Muscle layer of colon (tissue), 2 donors: ENCODE data around the gene IPCEF1.

Source experiments
- H3K27ac ChIP-seq: one replicate; pipeline ENCODE4 v1.7.0; 2013; ENCODE audit warnings: low read depth, mild to moderate bottlenecking, low read length, moderate library complexity
- H3K27me3 ChIP-seq, 2 donors: one replicate each; pipeline ENCODE4 v1.7.0; 2013; ENCODE audit warnings: low read length in 2 of 2, mild to moderate bottlenecking in 2 of 2; ENCODE audit not compliant: insufficient read depth in 2 of 2, control insufficient read depth in 1 of 2
- H3K36me3 ChIP-seq: one replicate; pipeline ENCODE4 v1.7.0; 2013; ENCODE audit warnings: mild to moderate bottlenecking, low read length; ENCODE audit not compliant: insufficient read depth
- H3K4me1 ChIP-seq: one replicate; pipeline ENCODE4 v1.7.0; 2013; ENCODE audit warnings: mild to moderate bottlenecking, low read length; ENCODE audit not compliant: insufficient read depth
- H3K4me3 ChIP-seq, 2 donors: one replicate each; pipeline ENCODE4 v1.7.0; 2013; ENCODE audit warnings: low read length in 2 of 2, low read depth in 1 of 2, mild to moderate bottlenecking in 1 of 2, moderate library complexity in 1 of 2
- H3K9ac ChIP-seq: one replicate; pipeline ENCODE4 v1.7.0; 2013; ENCODE audit warnings: low read length
- H3K9me3 ChIP-seq: one replicate; pipeline ENCODE4 v1.7.0; 2013; ENCODE audit warnings: mild to moderate bottlenecking, low read length
- donor health status: abdominal sarcoma.
- donor health status: Adenocarcinoma of cecum.

Gene IPCEF1

DNA sequence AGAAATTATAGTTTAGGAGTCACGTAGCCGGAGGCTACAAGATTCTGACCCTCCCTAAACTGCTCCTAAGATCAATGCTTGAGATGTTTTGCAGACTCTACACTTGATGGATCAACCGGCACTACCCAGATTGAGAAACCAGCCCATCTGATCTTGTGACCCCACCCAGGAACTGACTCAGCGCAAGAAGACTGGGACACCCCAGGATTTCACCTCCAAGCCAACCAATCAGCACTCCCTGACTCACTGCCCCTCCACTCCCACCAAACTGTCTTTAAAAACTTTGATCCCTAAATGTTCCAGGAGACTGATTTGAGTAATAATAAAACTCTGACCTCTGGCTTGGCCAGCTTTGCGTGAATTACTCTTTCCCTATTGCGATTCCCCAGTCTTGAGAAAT is 217.8 kb downstream of the IPCEF1 start:
- H3K27me3 ChIP-seq: no peaks in the 10 kb centered on the region
- no peaks in the 10 kb centered on the region for H3K4me1 ChIP-seq
- no peak overlapping the region for H3K9ac ChIP-seq
- H3K4me3 ChIP-seq: no peak overlapping the region
- no peak overlapping the region for H3K27ac ChIP-seq
- H3K9me3 ChIP-seq: no peaks in the 10 kb centered on the region
- H3K36me3 ChIP-seq: no peaks in the 10 kb centered on the region

DNA sequence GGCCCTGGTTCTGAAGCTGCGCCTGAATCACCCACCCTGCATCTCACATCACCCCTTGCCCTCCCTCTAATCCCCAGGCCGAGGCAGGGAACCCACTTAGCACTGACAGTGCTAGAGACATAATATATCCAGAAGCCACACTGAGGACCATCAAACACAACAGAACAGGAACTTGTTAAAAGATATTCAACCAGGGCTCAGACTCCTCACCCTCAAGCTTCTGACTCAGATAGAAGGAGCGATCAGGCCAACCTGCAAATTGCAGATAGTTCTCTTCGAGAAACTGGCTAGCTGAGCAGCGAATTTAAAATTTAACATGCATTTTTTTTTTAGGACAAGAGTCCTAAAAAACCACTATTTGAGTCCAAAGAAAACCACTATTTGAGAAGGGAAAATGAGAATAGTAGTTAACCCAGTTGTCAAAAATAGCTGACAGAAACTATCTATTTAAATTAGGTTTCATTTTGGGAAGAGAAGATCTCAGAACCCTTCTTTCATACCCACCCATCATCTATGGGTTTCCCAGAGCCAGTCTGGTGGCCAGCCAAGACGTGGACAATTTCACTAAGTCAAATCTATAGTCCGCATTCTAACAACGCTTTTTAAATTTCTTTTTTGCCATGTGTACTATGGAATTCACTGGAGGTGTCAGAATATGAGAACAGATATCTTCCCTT is 222.0 kb downstream of the IPCEF1 start:
- no peaks in the 10 kb centered on the region for H3K9me3 ChIP-seq
- H3K4me1 ChIP-seq: no peaks in the 10 kb centered on the region
- no peaks in the 10 kb centered on the region for H3K27me3 ChIP-seq
- H3K27ac ChIP-seq: no peak overlapping the region
- H3K9ac ChIP-seq: no peak overlapping the region
- no peaks in the 10 kb centered on the region for H3K36me3 ChIP-seq
- H3K4me3 ChIP-seq: no peak overlapping the region

DNA sequence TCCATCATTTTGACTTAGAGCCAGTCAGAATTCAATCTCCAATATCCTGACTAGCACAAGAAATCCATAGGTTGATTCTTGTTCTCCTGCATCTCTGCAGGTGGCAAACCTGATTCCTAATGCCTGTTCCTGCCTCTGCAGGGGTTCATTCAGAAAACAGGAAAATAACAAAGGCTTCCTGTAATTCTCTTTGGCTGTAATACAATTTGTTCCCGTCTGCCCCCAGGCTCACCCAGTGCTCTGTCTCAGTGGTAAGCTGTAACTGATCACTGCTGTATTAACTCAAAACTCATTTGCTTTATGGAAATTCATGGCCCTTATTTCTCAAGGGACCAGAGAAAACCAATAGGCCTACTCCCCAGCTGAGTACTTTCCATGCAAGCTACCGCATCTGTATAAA is 228.9 kb downstream of the IPCEF1 start:
- Histone ChIP-seq H3K4me3 (no peak overlapping the region), H3K4me1 (no peaks in the 10 kb centered on the region), H3K36me3 (no peaks in the 10 kb centered on the region), H3K9me3 (no peaks in the 10 kb centered on the region), H3K27ac (no peak overlapping the region), H3K27me3 (no peaks in the 10 kb centered on the region), H3K9ac (no peak overlapping the region)

DNA sequence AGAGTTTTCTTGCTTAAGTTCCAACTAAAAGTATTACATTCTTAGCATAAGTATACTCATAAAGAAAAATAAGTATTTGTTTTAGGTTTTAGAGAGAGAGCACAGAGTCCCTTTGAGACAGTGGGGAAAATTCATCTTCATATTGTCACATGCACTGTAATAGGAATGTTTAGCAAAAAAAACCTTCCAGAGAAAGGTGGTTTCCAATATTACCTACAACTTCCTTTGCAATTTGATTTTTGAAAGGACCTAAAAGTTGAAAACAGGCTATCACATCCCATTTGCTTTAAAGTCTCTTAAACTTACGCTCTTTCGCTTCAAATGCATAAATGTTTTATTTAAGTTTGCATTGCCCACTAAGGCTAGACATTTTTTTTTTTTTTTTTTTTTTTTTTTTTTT is 231.2 kb downstream of the IPCEF1 start:
- H3K4me3 ChIP-seq: no peak overlapping the region
- H3K9ac ChIP-seq: no peak overlapping the region
- no peaks in the 10 kb centered on the region for H3K36me3 ChIP-seq
- no peaks in the 10 kb centered on the region for H3K4me1 ChIP-seq
- H3K9me3 ChIP-seq: no peaks in the 10 kb centered on the region
- H3K27me3 ChIP-seq: no peaks in the 10 kb centered on the region
- H3K27ac ChIP-seq: no peak overlapping the region

DNA sequence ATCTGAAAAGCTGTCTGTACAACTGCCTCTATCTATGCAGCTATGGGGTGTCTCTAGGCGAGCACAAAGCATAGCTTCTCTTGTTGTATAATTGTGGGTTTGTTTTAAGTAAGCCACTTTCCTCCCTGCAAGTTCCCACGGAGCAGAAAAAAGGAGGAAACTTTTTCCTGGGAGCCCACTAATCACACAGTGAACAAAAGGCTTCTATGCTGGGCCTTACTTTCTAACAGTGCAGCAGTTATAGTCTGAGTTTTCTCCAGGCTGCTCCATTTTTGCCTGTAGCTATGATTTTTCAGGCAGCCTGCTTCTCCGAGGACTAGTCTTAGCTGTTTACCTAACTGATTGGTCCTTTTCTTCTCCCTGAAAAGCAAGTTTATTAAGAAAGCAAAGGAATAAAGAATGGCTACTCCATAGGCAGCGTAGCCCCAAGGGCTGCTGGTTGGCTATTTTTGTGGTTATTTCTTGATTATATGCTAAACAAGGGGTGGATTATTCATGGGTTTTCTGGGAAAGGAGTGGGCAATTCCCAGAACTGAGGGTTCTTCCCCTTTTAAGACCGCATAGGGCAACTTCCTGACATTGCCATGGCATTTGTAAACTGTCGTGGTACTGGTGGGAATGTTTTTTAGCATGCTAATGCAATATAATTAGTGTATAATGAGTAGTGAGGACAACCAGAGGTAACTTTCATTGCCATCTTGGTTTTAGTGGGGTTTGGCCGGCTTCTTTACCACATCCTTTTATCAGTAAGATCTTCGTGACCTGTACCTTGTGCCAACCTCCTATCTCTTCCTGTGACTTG is 233.2 kb downstream of the IPCEF1 start:
- H3K4me3 ChIP-seq: no peak overlapping the region
- H3K36me3 ChIP-seq: no peaks in the 10 kb centered on the region
- H3K9ac ChIP-seq: no peak overlapping the region
- H3K27ac ChIP-seq: no peak overlapping the region
- no peaks in the 10 kb centered on the region for H3K9me3 ChIP-seq
- H3K4me1 ChIP-seq: no peaks in the 10 kb centered on the region
- no peaks in the 10 kb centered on the region for H3K27me3 ChIP-seq

DNA sequence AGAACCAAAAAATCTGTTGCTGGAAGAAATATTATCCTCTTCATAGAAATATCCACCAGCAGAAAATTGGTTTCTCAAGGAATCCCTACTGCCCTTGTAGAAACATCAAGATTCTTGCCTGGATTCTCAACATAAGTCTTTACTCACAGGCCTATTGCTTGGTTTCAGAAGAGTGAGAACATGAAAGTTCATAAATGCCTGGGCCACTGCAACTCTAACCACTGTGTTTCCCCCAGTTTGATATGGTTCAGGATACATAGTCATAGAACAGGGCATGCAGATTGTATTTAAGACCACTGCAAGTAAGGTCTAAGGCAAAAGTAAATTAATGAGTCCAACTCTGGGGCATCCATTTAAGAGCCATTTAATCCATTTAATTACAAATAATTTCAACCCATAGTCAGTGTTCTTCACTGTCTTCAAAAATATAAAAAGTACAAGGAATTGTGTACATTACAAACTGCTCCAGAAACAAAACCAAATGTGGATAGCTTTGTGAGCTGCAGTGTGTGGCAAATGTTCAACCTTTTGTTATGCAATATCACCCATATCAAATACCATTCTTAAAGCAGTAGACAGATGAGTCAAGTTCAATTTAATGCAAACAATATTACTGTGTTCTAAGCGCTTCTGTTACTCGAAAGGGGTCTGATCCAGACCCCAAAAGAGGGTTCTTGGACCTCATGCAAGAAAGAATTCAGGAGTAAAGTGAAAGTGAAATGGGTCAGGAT is 234.2 kb downstream of the IPCEF1 start:
- Histone ChIP-seq H3K27ac (no peak overlapping the region), H3K4me3 (no peak overlapping the region), H3K27me3 (no peaks in the 10 kb centered on the region), H3K9me3 (no peaks in the 10 kb centered on the region), H3K36me3 (no peaks in the 10 kb centered on the region), H3K4me1 (no peaks in the 10 kb centered on the region), H3K9ac (no peak overlapping the region)

DNA sequence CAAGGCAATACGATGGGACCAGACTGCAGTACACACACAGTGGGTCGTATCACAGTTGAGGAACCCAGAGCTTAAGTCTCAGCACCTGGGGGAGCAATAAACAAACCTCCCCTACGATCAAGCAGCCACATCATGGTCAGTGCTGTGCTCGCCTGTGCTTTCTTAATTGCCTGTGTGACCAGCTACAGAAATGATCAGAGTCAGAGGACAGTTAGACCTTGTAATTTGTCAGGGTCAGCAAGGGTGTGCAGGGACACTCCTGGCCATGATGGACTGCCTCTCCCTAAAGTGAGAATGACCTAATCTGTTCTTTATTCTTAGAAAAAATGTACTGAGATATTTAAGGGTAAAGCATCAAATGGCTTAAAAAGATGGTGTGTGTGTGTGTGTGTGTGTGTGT is 239.1 kb downstream of the IPCEF1 start:
- Histone ChIP-seq H3K9me3 (no peaks in the 10 kb centered on the region), H3K4me3 (no peak overlapping the region), H3K27me3 (no peaks in the 10 kb centered on the region), H3K4me1 (no peaks in the 10 kb centered on the region), H3K9ac (no peak overlapping the region), H3K36me3 (no peaks in the 10 kb centered on the region), H3K27ac (no peak overlapping the region)

DNA sequence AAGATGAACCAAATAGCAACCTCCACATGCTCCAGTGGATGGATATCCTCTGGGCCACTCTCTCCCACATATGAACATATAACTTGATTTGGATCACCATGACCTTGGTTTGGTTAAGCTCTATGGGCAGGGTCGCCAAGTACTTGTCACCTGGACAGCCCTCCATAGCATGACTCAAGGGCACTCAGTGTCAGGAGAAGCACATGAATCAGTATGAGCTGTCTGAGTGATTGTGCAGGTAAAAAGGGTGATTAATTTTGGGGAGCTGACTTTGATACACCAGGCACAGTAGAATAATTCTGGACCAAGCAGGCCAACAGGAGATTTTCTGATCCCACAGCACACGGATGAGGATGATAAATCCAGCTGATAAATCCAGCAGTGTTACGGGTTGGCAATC is 243.2 kb downstream of the IPCEF1 start:
- no peaks in the 10 kb centered on the region for H3K36me3 ChIP-seq
- no peak overlapping the region for H3K4me3 ChIP-seq
- no peak overlapping the region for H3K9ac ChIP-seq
- no peaks in the 10 kb centered on the region for H3K27me3 ChIP-seq
- H3K27ac ChIP-seq: no peak overlapping the region
- H3K4me1 ChIP-seq: no peaks in the 10 kb centered on the region
- no peaks in the 10 kb centered on the region for H3K9me3 ChIP-seq

DNA sequence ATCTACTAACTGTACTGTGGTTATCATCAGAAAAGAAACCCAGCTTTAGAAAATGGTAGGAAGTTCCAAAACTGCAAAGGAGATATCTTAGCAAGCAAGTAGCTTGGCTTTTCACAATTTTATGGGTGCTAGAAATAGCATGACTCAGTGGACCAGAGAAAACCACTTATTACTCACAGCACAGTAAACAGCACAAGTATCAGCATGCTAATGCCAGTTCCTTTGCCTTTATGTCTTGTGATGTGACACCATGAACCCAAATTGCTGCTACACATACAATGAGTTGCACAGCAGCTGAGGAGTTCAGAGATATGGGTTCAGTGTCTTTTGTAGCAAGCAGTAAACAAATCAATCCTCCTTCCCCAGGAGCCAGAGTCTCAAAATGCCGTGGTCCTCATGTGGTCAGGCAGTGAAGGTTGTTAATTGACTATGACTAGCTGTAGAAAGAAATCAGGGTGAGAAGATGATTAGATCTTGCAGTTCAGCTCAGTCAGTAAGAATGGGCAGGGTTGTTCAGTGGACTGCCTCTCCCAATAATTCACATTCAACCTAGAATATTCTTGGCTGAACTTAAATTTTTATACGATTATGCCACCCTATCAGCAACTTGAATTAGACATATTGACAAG is 244.3 kb downstream of the IPCEF1 start:
- Histone ChIP-seq H3K27me3 (no peaks in the 10 kb centered on the region), H3K27ac (no peak overlapping the region), H3K9ac (no peak overlapping the region), H3K4me1 (no peaks in the 10 kb centered on the region), H3K4me3 (no peak overlapping the region), H3K36me3 (no peaks in the 10 kb centered on the region), H3K9me3 (no peaks in the 10 kb centered on the region)

DNA sequence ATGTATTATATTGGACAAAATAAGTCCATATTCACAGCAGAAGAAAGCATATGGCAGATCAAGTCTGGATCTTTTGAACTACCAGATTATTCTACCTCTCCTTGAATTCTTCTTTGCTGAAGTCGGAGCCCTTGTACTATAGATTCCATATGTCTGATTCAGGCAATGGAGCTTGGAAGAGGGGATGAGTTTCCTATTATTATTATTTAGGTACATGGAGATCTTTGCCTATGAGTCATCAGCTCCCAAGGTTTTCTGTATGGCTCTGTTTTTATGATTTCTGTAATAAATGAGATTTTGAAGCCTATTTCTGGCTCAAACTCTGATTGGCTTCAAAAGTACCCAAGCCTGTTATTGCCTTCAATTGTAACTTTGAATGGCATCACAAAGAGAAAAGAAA is 245.6 kb downstream of the IPCEF1 start:
- H3K27me3 ChIP-seq: no peaks in the 10 kb centered on the region
- H3K4me1 ChIP-seq: no peaks in the 10 kb centered on the region
- H3K27ac ChIP-seq: no peak overlapping the region
- H3K4me3 ChIP-seq: no peak overlapping the region
- no peak overlapping the region for H3K9ac ChIP-seq
- H3K36me3 ChIP-seq: no peaks in the 10 kb centered on the region
- no peaks in the 10 kb centered on the region for H3K9me3 ChIP-seq

DNA sequence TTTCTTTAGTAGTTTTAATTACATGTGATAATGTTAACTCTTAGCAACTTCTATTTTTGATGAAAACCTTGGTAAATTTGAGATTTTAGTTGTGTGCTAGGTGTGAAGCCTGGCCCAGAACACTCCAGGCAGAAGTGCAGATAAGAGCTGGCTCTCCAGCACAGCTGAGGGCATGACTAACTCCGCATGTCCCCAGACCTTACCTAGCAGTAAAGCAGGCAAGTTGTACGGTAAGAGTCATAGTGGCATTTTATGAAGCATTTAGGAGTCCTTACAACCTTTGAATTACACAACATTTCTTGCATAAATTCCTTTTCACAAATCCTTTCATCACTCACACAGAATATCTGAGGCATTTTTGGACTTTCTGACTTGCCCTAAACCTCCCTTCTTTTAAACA is 250.4 kb downstream of the IPCEF1 start:
- H3K4me1 ChIP-seq: no peaks in the 10 kb centered on the region
- no peak overlapping the region for H3K9ac ChIP-seq
- H3K27me3 ChIP-seq: no peaks in the 10 kb centered on the region
- H3K4me3 ChIP-seq: no peak overlapping the region
- H3K27ac ChIP-seq: no peak overlapping the region
- H3K9me3 ChIP-seq: no peaks in the 10 kb centered on the region
- H3K36me3 ChIP-seq: no peaks in the 10 kb centered on the region
